Nephron progenitor cell (in vitro differentiated cells): ENCODE results near the gene NWD2.

Experiments used
- DNase-seq: peaks from one replicate; pipeline ENCODE4 v3.0.0; 2021
- H3K27ac Mint-ChIP-seq: 2 replicates; pipeline ENCODE4 v1.8.0; 2021; ENCODE audit warnings: mild to moderate bottlenecking, moderate library complexity, mixed read lengths
- H3K27me3 Mint-ChIP-seq: 2 replicates; pipeline ENCODE4 v1.8.0; 2021; ENCODE audit warnings: mild to moderate bottlenecking, low read depth, mixed read lengths; ENCODE audit not compliant: poor library complexity
- H3K36me3 Mint-ChIP-seq: 2 replicates; pipeline ENCODE4 v1.8.0; 2021; ENCODE audit warnings: low read depth, mixed read lengths
- H3K4me1 Mint-ChIP-seq: 2 replicates; pipeline ENCODE4 v1.8.0; 2021; ENCODE audit warnings: mixed read lengths
- H3K4me3 Mint-ChIP-seq: 2 replicates; pipeline ENCODE4 v1.8.0; 2021; ENCODE audit warnings: mild to moderate bottlenecking, moderate library complexity, mixed read lengths
- H3K9me3 Mint-ChIP-seq: 2 replicates; pipeline ENCODE4 v1.8.0; 2021; ENCODE audit warnings: mild to moderate bottlenecking, moderate library complexity, mixed read lengths
- CTCF ChIP-seq: fragments of 200-600 bp; sonication (generic); IDR thresholded peaks from 2 replicates; pipeline ENCODE4 v1.5.0; 2021; ENCODE audit warnings: antibody characterized with exemption

Gene NWD2

DNA sequence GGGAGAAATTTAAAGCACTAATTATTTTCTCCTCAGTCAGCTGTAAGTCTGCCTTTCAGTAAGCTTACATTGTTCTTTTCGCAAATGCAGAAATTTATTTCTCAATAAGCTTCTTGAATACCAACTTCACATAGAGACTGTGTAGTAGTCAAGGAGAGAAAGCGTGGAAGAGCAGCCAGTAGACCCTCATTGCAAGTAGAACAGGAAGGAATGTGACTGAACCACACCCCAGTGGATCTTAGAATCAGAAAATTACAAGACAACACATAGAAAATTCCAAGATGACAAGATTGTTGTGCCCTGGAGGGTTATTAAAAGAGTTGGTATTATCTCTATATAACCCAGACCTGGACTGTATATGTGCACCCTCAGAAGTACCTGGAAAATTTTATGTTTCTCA lies 224.7 kb downstream of the NWD2 start:
- Mint-ChIP-seq H3K27me3 (peaks cover 5% of the 10 kb centered on the region), H3K4me1 (no peaks in the 10 kb centered on the region), H3K9me3 (no peaks in the 10 kb centered on the region), H3K4me3 (no peak overlapping the region), H3K36me3 (no peaks in the 10 kb centered on the region), H3K27ac (no peak overlapping the region)
- no peak for TF ChIP-seq CTCF
- DNase-seq: no peak

DNA sequence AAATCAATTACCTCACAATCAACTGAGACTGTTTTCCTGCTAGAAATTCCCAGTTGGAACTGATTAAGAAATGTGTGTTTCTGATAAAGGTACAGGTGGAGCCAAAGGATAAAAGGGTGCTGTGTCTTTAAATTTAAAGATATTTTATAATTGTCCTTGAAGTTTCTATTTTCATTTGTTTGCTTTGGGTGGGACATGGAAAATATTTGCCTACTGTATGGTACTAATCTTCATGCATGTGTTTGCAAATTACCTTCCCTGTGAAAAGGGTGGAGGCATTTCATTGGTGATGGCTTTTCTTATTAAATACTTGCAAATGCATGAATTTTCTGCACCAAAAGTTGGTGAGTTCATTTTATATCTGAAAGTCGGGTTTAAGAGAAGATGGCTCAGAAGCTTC lies 225.7 kb downstream of the NWD2 start:
- Mint-ChIP-seq H3K36me3 (no peaks in the 10 kb centered on the region), H3K27me3 (peaks cover 5% of the 10 kb centered on the region), H3K9me3 (no peaks in the 10 kb centered on the region), H3K4me1 (no peaks in the 10 kb centered on the region), H3K4me3 (no peak overlapping the region), H3K27ac (no peak overlapping the region)
- no peak for TF ChIP-seq CTCF
- no peak for DNase-seq

GRCh38 chr4:37471093-37471492 lies 226.6 kb downstream of the NWD2 start:
- no peak for DNase-seq
- Mint-ChIP-seq H3K27ac (no peak overlapping the region), H3K4me3 (no peak overlapping the region), H3K4me1 (no peaks in the 10 kb centered on the region), H3K9me3 (no peaks in the 10 kb centered on the region), H3K36me3 (no peaks in the 10 kb centered on the region), H3K27me3 (peaks cover 5% of the 10 kb centered on the region)
- TF ChIP-seq CTCF: no peak

DNA sequence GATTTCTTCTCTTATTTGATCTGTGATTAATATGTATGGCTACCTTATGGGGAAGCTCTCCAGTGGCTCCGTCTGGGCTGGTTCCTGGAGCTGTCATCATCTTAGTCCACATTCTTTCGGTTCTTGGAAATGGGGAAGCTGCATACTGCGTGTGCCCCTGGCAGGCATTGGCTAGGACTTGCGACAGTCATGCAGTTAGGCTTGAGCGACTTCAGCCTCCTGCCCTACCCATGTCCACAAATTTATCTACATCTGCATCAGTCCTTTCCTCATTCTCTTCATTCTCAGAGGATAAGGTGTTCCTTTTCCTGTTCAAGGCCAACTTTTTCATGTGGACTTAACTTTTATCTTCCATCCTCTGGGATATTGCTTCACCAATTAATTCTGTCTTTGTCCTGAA lies 227.4 kb downstream of the NWD2 start:
- H3K27ac Mint-ChIP-seq: no peak overlapping the region
- DNase-seq: no peak
- TF ChIP-seq CTCF: no peak
- no peaks in the 10 kb centered on the region for H3K4me1 Mint-ChIP-seq
- no peaks in the 10 kb centered on the region for H3K9me3 Mint-ChIP-seq
- H3K27me3 Mint-ChIP-seq: peaks cover 2% of the 10 kb centered on the region
- no peaks in the 10 kb centered on the region for H3K36me3 Mint-ChIP-seq
- no peak overlapping the region for H3K4me3 Mint-ChIP-seq

GRCh38 chr4:37473807-37474206 lies 229.3 kb downstream of the NWD2 start:
- Mint-ChIP-seq H3K4me1 (no peaks in the 10 kb centered on the region), H3K27me3 (no peaks in the 10 kb centered on the region), H3K36me3 (no peaks in the 10 kb centered on the region), H3K27ac (no peak overlapping the region), H3K9me3 (no peaks in the 10 kb centered on the region), H3K4me3 (no peak overlapping the region)
- TF ChIP-seq CTCF: no peak
- DNase-seq: no peak

GRCh38 chr4:37475087-37475486 lies 230.5 kb downstream of the NWD2 start:
- H3K36me3 Mint-ChIP-seq: no peaks in the 10 kb centered on the region
- no peak overlapping the region for H3K27ac Mint-ChIP-seq
- no peak overlapping the region for H3K4me3 Mint-ChIP-seq
- H3K27me3 Mint-ChIP-seq: peaks cover 4% of the 10 kb centered on the region
- H3K4me1 Mint-ChIP-seq: peaks cover 6% of the 10 kb centered on the region
- no peak for TF ChIP-seq CTCF
- no peaks in the 10 kb centered on the region for H3K9me3 Mint-ChIP-seq
- no peak for DNase-seq
